Epithelial cell of esophagus (primary cell): ENCODE results near the gene MLLT3.

Source experiments
- DNase-seq: peaks from one replicate; pipeline ENCODE4 v3.0.0; 2010; ENCODE audit warnings: low read depth
- H3K4me3 ChIP-seq: 2 replicates; pipeline ENCODE4 v1.5.1; 2011; ENCODE audit warnings: mild to moderate bottlenecking, low read length, control low read depth
- CTCF ChIP-seq: IDR thresholded peaks from 2 replicates; pipeline ENCODE4 v1.5.1; 2011; ENCODE audit warnings: low read depth, mild to moderate bottlenecking, low read length, control low read depth, inconsistent platforms; ENCODE audit not compliant: insufficient read depth; ENCODE audit errors: missing control alignments

MLLT3 gene

GRCh38 chr9:20330688-20331087 lies 291.6 kb downstream of the MLLT3 start:
- no peak for TF ChIP-seq CTCF
- H3K4me3 ChIP-seq, result no peak overlapping the region
- no peak for DNase-seq

- no peak overlapping the region for H3K4me3 ChIP-seq
- no peak for TF ChIP-seq CTCF
- DNase-seq, result no peak
Measured at GRCh38 chr9:20326516-20326915, 295.8 kb downstream of the MLLT3 start.

- DNase-seq, result no peak
- TF ChIP-seq CTCF, result no peak
- H3K4me3 ChIP-seq, result no peak overlapping the region
Measured at GRCh38 chr9:20325008-20325407, 297.3 kb downstream of the MLLT3 start.

GRCh38 chr9:20322212-20322611 lies 300.1 kb downstream of the MLLT3 start:
- TF ChIP-seq CTCF, result no peak
- no peak for DNase-seq
- no peak overlapping the region for H3K4me3 ChIP-seq

GRCh38 chr9:20321423-20322082 lies 300.7 kb downstream of the MLLT3 start:
- TF ChIP-seq CTCF, result no peak
- DNase-seq, result peak; percentile 80
- H3K4me3 ChIP-seq, result no peak overlapping the region

GRCh38 chr9:20320921-20321320 lies 301.4 kb downstream of the MLLT3 start:
- TF ChIP-seq CTCF, result no peak
- no peak overlapping the region for H3K4me3 ChIP-seq
- peak; percentile 86 for DNase-seq
